ENCODE measurements around the gene MPPED1. TPM values are rescaled to one million over a fixed set of nuclear protein-coding genes. Genes with fewer than 3 reads are reported as not detected.

The MPPED1 gene
- total RNA-seq, 2 experiments from 2014 or later = not detected

GRCh38 chr22:43540529-43540923, 128.7 kb downstream of the MPPED1 start:
- H3K27me3 Mint-ChIP-seq = peaks cover 10% of the 10 kb centered on the region

DNA sequence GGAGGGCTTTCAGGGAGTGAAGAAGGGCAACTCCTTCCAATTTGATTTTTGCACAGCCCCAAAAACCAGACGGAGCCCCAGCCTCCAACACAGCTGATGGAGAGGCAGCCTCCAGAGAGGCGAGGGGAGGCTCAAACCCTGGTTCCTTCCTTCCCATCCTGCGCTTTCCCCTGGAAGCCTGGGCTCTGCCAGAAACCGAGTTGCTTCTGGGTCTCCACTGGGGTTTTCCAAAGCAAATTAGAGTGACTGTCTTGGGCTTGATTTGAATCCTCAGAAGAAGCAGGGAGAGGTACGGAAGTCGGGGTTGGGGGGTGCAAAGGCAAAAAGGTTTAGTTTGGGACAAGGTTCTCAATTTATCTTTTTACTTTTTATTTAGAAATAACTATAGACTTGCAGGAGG, 129.2 kb downstream of the MPPED1 start:
- H3K4me3 Mint-ChIP-seq = no peak overlapping the region
- no peak overlapping the region for H3K27ac Mint-ChIP-seq
- DNase-seq = no peak
- peaks cover 10% of the 10 kb centered on the region for H3K27me3 Mint-ChIP-seq
- no peaks in the 10 kb centered on the region for H3K9me3 Mint-ChIP-seq
- no peaks in the 10 kb centered on the region for H3K4me1 Mint-ChIP-seq
- no peaks in the 10 kb centered on the region for H3K36me3 Mint-ChIP-seq

More at GRCh38 chr22:43540529-43540923, 128.7 kb downstream of the MPPED1 start:
- no peaks in the 10 kb centered on the region for H3K36me3 Mint-ChIP-seq
- H3K4me3 Mint-ChIP-seq = no peak overlapping the region
- H3K27ac Mint-ChIP-seq = no peak overlapping the region
- DNase-seq = no peak
- no peaks in the 10 kb centered on the region for H3K9me3 Mint-ChIP-seq
- no peaks in the 10 kb centered on the region for H3K4me1 Mint-ChIP-seq

- H3K27me3 Mint-ChIP-seq = peaks cover 14% of the 10 kb centered on the region
- no peaks in the 10 kb centered on the region for H3K36me3 Mint-ChIP-seq
These were observed 129.9 kb downstream of the MPPED1 start for GRCh38 chr22:43541462-43542407.

GRCh38 chr22:43542681-43543521, 131.1 kb downstream of the MPPED1 start:
- H3K4me3 Mint-ChIP-seq = no peak overlapping the region
- H3K4me1 Mint-ChIP-seq = no peaks in the 10 kb centered on the region
- DNase-seq = no peak
- H3K9me3 Mint-ChIP-seq = no peaks in the 10 kb centered on the region
- no peak overlapping the region for H3K27ac Mint-ChIP-seq
- no peaks in the 10 kb centered on the region for H3K36me3 Mint-ChIP-seq
- H3K27me3 Mint-ChIP-seq = peaks cover 16% of the 10 kb centered on the region

More at GRCh38 chr22:43541462-43542407, 129.9 kb downstream of the MPPED1 start:
- no peak overlapping the region for H3K4me3 Mint-ChIP-seq
- H3K4me1 Mint-ChIP-seq = no peaks in the 10 kb centered on the region
- no peaks in the 10 kb centered on the region for H3K9me3 Mint-ChIP-seq
- no peak for DNase-seq
- no peak overlapping the region for H3K27ac Mint-ChIP-seq

- no peak for DNase-seq
- H3K27me3 Mint-ChIP-seq = peaks cover 12% of the 10 kb centered on the region
- H3K4me3 Mint-ChIP-seq = no peak overlapping the region
- no peaks in the 10 kb centered on the region for H3K4me1 Mint-ChIP-seq
- no peak overlapping the region for H3K27ac Mint-ChIP-seq
- H3K36me3 Mint-ChIP-seq = no peaks in the 10 kb centered on the region
- no peaks in the 10 kb centered on the region for H3K9me3 Mint-ChIP-seq
These were observed 131.9 kb downstream of the MPPED1 start for GRCh38 chr22:43543522-43544288.

GRCh38 chr22:43544289-43544673, 132.5 kb downstream of the MPPED1 start:
- no peaks in the 10 kb centered on the region for H3K9me3 Mint-ChIP-seq
- no peak for DNase-seq
- no peak overlapping the region for H3K27ac Mint-ChIP-seq
- no peaks in the 10 kb centered on the region for H3K36me3 Mint-ChIP-seq
- no peaks in the 10 kb centered on the region for H3K4me1 Mint-ChIP-seq
- peaks cover 12% of the 10 kb centered on the region for H3K27me3 Mint-ChIP-seq
- H3K4me3 Mint-ChIP-seq = no peak overlapping the region

GRCh38 chr22:43546186-43546585, 134.4 kb downstream of the MPPED1 start:
- Mint-ChIP-seq H3K4me3 (no peak overlapping the region), H3K27ac (no peak overlapping the region), H3K9me3 (no peaks in the 10 kb centered on the region), H3K27me3 (peaks cover 12% of the 10 kb centered on the region), H3K36me3 (no peaks in the 10 kb centered on the region), H3K4me1 (no peaks in the 10 kb centered on the region)
- no peak for DNase-seq

GRCh38 chr22:43550024-43550620, 138.3 kb downstream of the MPPED1 start:
- H3K9me3 Mint-ChIP-seq = no peaks in the 10 kb centered on the region
- peaks cover 6% of the 10 kb centered on the region for H3K27me3 Mint-ChIP-seq
- no peak for DNase-seq
- no peaks in the 10 kb centered on the region for H3K36me3 Mint-ChIP-seq
- H3K4me3 Mint-ChIP-seq = no peak overlapping the region
- H3K27ac Mint-ChIP-seq = no peak overlapping the region
- no peaks in the 10 kb centered on the region for H3K4me1 Mint-ChIP-seq

DNA sequence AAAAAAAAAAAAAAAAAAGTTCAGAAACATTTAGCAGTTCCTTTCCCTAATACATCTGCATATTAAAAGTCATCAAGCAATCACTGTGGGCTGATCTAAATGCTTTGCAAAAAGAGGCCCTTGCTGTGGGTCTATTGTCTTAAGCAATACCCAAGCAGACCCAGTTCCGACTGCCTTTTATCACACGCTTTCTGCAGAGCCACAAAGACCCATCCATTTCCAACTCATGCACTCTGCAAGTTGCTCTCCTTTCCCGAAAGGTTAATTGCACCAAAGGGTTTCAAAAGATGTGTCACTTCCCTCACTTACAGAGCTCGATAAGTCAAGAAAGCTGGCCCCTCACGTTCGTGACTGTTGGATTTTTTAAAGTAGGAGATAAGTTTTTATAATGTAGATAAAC, 138.9 kb downstream of the MPPED1 start:
- Mint-ChIP-seq H3K9me3 (no peaks in the 10 kb centered on the region), H3K36me3 (no peaks in the 10 kb centered on the region), H3K27ac (no peak overlapping the region), H3K27me3 (peaks cover 6% of the 10 kb centered on the region), H3K4me1 (no peaks in the 10 kb centered on the region), H3K4me3 (no peak overlapping the region)
- no peak for DNase-seq

DNA sequence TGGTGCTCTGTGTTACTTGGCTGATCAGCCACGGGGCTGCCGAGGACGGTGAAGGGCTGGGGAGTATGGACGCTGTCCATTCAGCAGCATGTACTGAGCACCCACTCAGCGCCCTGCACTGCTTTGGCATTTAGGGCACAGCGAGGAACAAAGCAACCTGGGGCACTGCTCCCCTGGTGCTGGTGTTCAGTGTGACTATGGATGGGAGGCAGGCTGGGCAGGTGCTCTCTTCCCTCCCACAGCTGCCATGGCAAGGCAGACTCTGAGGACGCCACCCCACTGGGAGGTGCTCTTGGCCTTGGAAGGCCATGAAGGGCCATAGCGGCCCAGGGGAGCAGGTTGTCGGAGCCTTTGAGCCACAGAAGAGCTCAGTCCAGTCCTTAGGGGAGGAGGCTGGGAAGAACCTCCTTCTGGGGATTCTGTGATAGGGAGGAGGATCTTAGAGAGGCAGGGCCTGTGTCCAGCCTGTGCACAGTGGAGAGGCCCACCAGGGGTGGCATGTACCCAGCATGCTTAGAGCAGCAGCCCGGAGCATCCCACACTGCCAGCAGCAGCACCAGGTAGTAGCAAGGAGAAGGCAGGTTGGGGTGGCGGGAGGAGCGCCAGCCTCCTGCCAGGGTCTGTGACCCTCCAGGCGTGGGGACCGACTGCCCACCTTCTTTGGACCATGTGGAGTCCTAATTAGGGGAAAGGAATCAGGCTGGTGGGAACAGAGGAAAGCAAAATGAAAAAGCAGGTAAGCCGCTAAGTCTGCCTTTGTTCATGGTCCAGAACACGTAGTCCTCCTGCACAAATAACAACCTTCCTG, 141.8 kb downstream of the MPPED1 start:
- no peaks in the 10 kb centered on the region for H3K27me3 Mint-ChIP-seq
- no peaks in the 10 kb centered on the region for H3K9me3 Mint-ChIP-seq
- H3K4me3 Mint-ChIP-seq = no peak overlapping the region
- no peaks in the 10 kb centered on the region for H3K36me3 Mint-ChIP-seq
- DNase-seq = no peak
- H3K27ac Mint-ChIP-seq = no peak overlapping the region
- H3K4me1 Mint-ChIP-seq = no peaks in the 10 kb centered on the region

- no peaks in the 10 kb centered on the region for H3K9me3 Mint-ChIP-seq
- DNase-seq = no peak
- no peaks in the 10 kb centered on the region for H3K27me3 Mint-ChIP-seq
- H3K27ac Mint-ChIP-seq = no peak overlapping the region
- H3K36me3 Mint-ChIP-seq = no peaks in the 10 kb centered on the region
- no peaks in the 10 kb centered on the region for H3K4me1 Mint-ChIP-seq
- H3K4me3 Mint-ChIP-seq = no peak overlapping the region
These were observed 142.4 kb downstream of the MPPED1 start for GRCh38 chr22:43554259-43554636.

DNA sequence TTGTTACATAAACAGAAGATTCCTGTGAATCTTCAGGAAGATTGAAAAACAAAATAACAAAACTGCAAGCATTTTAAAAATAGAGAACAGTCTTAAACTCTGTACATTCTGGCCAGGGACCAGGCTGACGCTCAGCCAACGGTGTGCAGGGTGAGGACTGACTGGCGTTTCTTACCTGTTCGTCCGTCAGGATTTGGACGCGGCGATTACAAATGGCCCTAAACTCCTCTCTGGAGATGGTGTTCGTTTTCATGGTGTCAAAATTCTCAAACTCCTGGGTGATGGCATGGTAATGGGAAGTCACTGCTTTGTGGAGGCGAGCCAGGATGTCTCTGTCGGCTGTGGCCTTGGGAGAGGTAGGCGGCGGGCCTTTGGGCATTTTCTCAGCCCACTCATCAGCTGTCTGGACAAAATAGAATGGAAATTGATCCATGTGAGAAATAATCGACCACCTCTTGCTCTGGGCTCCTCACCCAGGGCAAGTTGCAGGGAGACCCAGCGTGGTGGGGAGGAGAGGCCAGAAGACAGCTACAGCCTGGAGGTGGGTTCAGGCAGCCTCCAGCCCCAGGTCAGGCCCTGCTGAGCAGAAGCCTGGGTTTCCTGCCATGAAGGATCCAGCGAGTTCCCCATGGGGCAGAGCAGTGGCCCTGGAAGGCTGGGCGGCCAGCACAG, 143.0 kb downstream of the MPPED1 start:
- H3K9me3 Mint-ChIP-seq = no peaks in the 10 kb centered on the region
- no peak overlapping the region for H3K4me3 Mint-ChIP-seq
- no peaks in the 10 kb centered on the region for H3K36me3 Mint-ChIP-seq
- no peaks in the 10 kb centered on the region for H3K27me3 Mint-ChIP-seq
- H3K27ac Mint-ChIP-seq = no peak overlapping the region
- no peak for DNase-seq
- no peaks in the 10 kb centered on the region for H3K4me1 Mint-ChIP-seq
